Calu3 (cell line): ENCODE measurements around the gene UMOD. TPM values are rescaled to one million over a fixed set of nuclear protein-coding genes. Genes with fewer than 3 reads are reported as not detected.

Experiments
- BruUV-seq: library from RNA; stranded (reverse); fragments of 400-500 nt; replicated peaks from 2 replicates; lab custom pipeline; 2021; lab: Mats Ljungman, UMichigan
- CTCF ChIA-PET: fragments of 300-600 bp; sonication (Branson Sonifier 250); formaldehyde crosslinking; loops from one replicate; lab custom pipeline; 2022; ENCODE audit warnings: antibody characterized with exemption; lab: Charles Lee
- DNase-seq: peaks from one replicate; pipeline ENCODE4 v3.0.0; 2022
- H3K27ac Mint-ChIP-seq: one replicate; pipeline ENCODE4 v1.8.0; 2022; ENCODE audit warnings: mixed read lengths; ENCODE audit not compliant: unreplicated experiment
- H3K27me3 Mint-ChIP-seq: one replicate; pipeline ENCODE4 v1.8.0; 2022; ENCODE audit warnings: mixed read lengths; ENCODE audit not compliant: unreplicated experiment
- H3K36me3 Mint-ChIP-seq: one replicate; pipeline ENCODE4 v1.8.0; 2022; ENCODE audit warnings: mild to moderate bottlenecking, moderate library complexity, mixed read lengths; ENCODE audit not compliant: insufficient read depth, unreplicated experiment
- H3K4me1 Mint-ChIP-seq: one replicate; pipeline ENCODE4 v1.8.0; 2022; ENCODE audit warnings: mild to moderate bottlenecking, low read depth, mixed read lengths; ENCODE audit not compliant: unreplicated experiment
- H3K4me3 Mint-ChIP-seq: one replicate; pipeline ENCODE4 v1.8.0; 2022; ENCODE audit warnings: mild to moderate bottlenecking, low read depth, moderate library complexity, mixed read lengths; ENCODE audit not compliant: unreplicated experiment
- H3K9me3 Mint-ChIP-seq: one replicate; pipeline ENCODE4 v1.8.0; 2022; ENCODE audit warnings: low read depth, mixed read lengths; ENCODE audit not compliant: unreplicated experiment
- CTCF ChIP-seq: fragments of 200-600 bp; IDR thresholded peaks from one replicate; pipeline ENCODE4 v1.8.0; 2022; ENCODE audit warnings: antibody characterized with exemption; ENCODE audit not compliant: unreplicated experiment
- intact Hi-C: fragments of 100-400 bp; cut with micrococcal nuclease; formaldehyde crosslinking; loops from one replicate; pipeline ENCODE4 v1.10.0; 2022; ENCODE audit not compliant: unreplicated experiment
- total RNA-seq: library from RNA; stranded (reverse); gene quantifications from 2 replicates; pipeline ENCODE4 v1.2.3, GENCODE V29; 2022

The UMOD gene
- total RNA-seq, 1 experiment from 2014 or later, result not detected

GRCh38 chr16:20344611-20345010 lies 7.9 kb downstream of the UMOD start:
- no peak overlapping the region for H3K4me3 Mint-ChIP-seq
- H3K9me3 Mint-ChIP-seq, result no peaks in the 10 kb centered on the region
- no TSS peak for BruUV-seq
- TF ChIP-seq CTCF, result no peak
- H3K4me1 Mint-ChIP-seq, result no peaks in the 10 kb centered on the region
- intact Hi-C loops, result no loop called here
- H3K27me3 Mint-ChIP-seq, result peaks cover 14% of the 10 kb centered on the region
- no peaks in the 10 kb centered on the region for H3K36me3 Mint-ChIP-seq
- no peak for DNase-seq
- H3K27ac Mint-ChIP-seq, result no peak overlapping the region
- CTCF ChIA-PET, result interaction anchor here (0.6 kb wide), 1 partner anchor 1437 kb away, joined by 5 read pairs; no protein-coding TSS in a partner anchor

- no peaks in the 10 kb centered on the region for H3K9me3 Mint-ChIP-seq
- peaks cover 41% of the 10 kb centered on the region for H3K27me3 Mint-ChIP-seq
- intact Hi-C loops, result no loop called here
- no peaks in the 10 kb centered on the region for H3K36me3 Mint-ChIP-seq
- no peak overlapping the region for H3K27ac Mint-ChIP-seq
- DNase-seq, result no peak
- CTCF ChIA-PET, result interaction anchor here (1.3 kb wide), 1 partner anchor 37 kb away, joined by 3 read pairs; no protein-coding TSS in a partner anchor
- H3K4me3 Mint-ChIP-seq, result no peak overlapping the region
- no peaks in the 10 kb centered on the region for H3K4me1 Mint-ChIP-seq
- no peak for TF ChIP-seq CTCF
- BruUV-seq, result no TSS peak
Measured at GRCh38 chr16:20339744-20340143, 12.8 kb downstream of the UMOD start.

DNA sequence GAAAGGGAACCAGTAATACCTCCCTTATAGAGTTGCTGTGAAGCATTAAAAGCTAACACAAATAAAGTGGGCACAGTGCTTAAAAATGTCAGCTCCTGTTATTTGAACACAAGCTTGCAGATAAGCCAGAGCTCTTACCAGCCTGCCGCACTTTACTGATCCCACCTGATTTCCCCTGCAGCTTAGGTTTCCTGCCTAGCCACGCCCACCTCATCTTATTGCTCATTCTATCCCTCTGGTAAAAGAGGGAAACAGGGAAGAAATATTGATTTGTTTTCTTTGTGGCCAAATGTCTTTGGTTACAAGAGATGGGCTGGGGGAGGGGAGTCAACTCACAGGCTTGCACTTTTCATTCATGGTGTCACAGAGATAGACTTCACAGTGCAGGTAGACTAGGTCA lies 15.6 kb downstream of the UMOD start:
- intact Hi-C loops, result no loop called here
- H3K36me3 Mint-ChIP-seq, result no peaks in the 10 kb centered on the region
- no peaks in the 10 kb centered on the region for H3K4me1 Mint-ChIP-seq
- peaks cover 42% of the 10 kb centered on the region for H3K27me3 Mint-ChIP-seq
- H3K9me3 Mint-ChIP-seq, result no peaks in the 10 kb centered on the region
- no TSS peak for BruUV-seq
- no peak for DNase-seq
- H3K27ac Mint-ChIP-seq, result no peak overlapping the region
- TF ChIP-seq CTCF, result no peak
- CTCF ChIA-PET, result no interaction called here
- H3K4me3 Mint-ChIP-seq, result no peak overlapping the region

DNA sequence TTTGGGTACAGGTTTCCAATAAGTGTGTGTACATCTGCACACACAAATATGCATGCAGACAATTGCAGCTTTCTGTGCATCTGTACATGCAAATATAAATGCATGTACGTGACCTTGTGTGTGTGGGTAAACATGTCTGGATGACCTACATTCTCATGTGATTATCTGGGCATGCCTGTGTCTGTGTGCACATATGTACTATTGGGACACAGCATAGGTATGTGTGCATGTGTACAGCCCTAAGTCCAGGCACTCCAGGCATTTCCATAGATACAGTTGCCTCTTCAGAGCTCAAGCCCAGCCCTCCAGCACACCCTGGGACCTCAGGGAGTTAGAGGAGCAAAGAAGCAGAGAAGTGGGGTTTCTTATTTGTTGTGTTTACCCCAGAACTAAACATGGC lies 18.1 kb downstream of the UMOD start:
- Mint-ChIP-seq H3K4me1 (no peaks in the 10 kb centered on the region), H3K4me3 (no peak overlapping the region), H3K36me3 (no peaks in the 10 kb centered on the region), H3K9me3 (no peaks in the 10 kb centered on the region), H3K27ac (no peak overlapping the region), H3K27me3 (peaks cover 65% of the 10 kb centered on the region)
- intact Hi-C loops, result no loop called here
- CTCF ChIA-PET, result interaction anchor here (0.6 kb wide), 1 partner anchor 866 kb away, joined by 5 read pairs; no protein-coding TSS in a partner anchor
- BruUV-seq, result no TSS peak
- no peak for TF ChIP-seq CTCF
- DNase-seq, result no peak
